CD8-positive, alpha-beta memory T cell (primary cell): Measurements from ENCODE around the gene PPP1R13B. TPM values are rescaled to one million over a fixed set of nuclear protein-coding genes. Genes with fewer than 3 reads are reported as not detected.
"Not testable (repeated sequence)": the region's sequence is repeated elsewhere in the genome, so short reads cannot be mapped to it uniquely, and the experiment has no call there.

ENCODE experiments used
- CTCF ChIA-PET: fragments of 350-600 bp; sonication (Branson Sonifier 250); formaldehyde crosslinking; loops from one replicate; lab custom pipeline; 2021; ENCODE audit warnings: antibody characterized with exemption; lab: Charles Lee
- POLR2A ChIA-PET: fragments of 350-600 bp; sonication (Branson Sonifier 250); formaldehyde crosslinking; loops from one replicate; lab custom pipeline; 2021; ENCODE audit warnings: antibody characterized with exemption; lab: Charles Lee
- DNase-seq, 5 donors: peaks; one replicate each; pipeline versions ENCODE4 v3.0.0 to v3.0.0-alpha.2; 2020 to 2022; ENCODE audit warnings: mixed read lengths in 1 of 5
- H3K27ac ChIP-seq: one replicate; pipeline ENCODE4 v1.7.0; 2013; ENCODE audit warnings: low read depth, mild to moderate bottlenecking, low read length, moderate library complexity
- H3K27me3 ChIP-seq: 2 replicates; pipeline ENCODE4 v1.7.0; 2013; ENCODE audit warnings: low read length, mild to moderate bottlenecking; ENCODE audit not compliant: insufficient read depth, poor library complexity, severe bottlenecking
- H3K36me3 ChIP-seq: 2 replicates; pipeline ENCODE4 v1.7.0; 2013; ENCODE audit warnings: mild to moderate bottlenecking, low read length, moderate library complexity; ENCODE audit not compliant: insufficient read depth
- H3K4me1 ChIP-seq: 2 replicates; pipeline ENCODE4 v1.7.0; 2013; ENCODE audit warnings: mild to moderate bottlenecking, low read length, moderate library complexity; ENCODE audit not compliant: insufficient read depth
- H3K4me3 ChIP-seq: 2 replicates; pipeline ENCODE4 v1.7.0; 2013; ENCODE audit warnings: mild to moderate bottlenecking, low read length
- H3K9me3 ChIP-seq: 2 replicates; pipeline ENCODE4 v1.7.0; 2013; ENCODE audit warnings: mild to moderate bottlenecking, low read length
- H3K27ac Mint-ChIP-seq, 8 donors: one replicate each; pipeline ENCODE4 v1.8.0; 2020 to 2021; ENCODE audit warnings: mixed read lengths in 8 of 8, mild to moderate bottlenecking in 6 of 8, inconsistent platforms in 3 of 8, moderate library complexity in 3 of 8
- H3K27me3 Mint-ChIP-seq, 2 donors: one replicate each; pipeline ENCODE4 v1.8.0; 2020 to 2021; ENCODE audit warnings: mixed read lengths in 2 of 2, mild to moderate bottlenecking in 1 of 2, moderate library complexity in 1 of 2
- H3K36me3 Mint-ChIP-seq, 3 donors: one replicate each; pipeline ENCODE4 v1.8.0; 2020 to 2021; ENCODE audit warnings: mixed read lengths in 3 of 3, inconsistent platforms in 1 of 3, mild to moderate bottlenecking in 1 of 3
- H3K4me1 Mint-ChIP-seq, 3 donors: one replicate each; pipeline ENCODE4 v1.8.0; 2020 to 2021; ENCODE audit warnings: mixed read lengths in 3 of 3, inconsistent platforms in 1 of 3, mild to moderate bottlenecking in 1 of 3
- H3K4me3 Mint-ChIP-seq, 7 donors: one replicate each; pipeline ENCODE4 v1.8.0; 2020 to 2021; ENCODE audit warnings: mixed read lengths in 7 of 7, mild to moderate bottlenecking in 6 of 7, moderate library complexity in 4 of 7, inconsistent platforms in 2 of 7
- H3K9me3 Mint-ChIP-seq, 5 donors: one replicate each; pipeline ENCODE4 v1.8.0; 2020 to 2022; ENCODE audit warnings: mixed read lengths in 5 of 5, mild to moderate bottlenecking in 3 of 5, moderate library complexity in 2 of 5, inconsistent platforms in 1 of 5
- polyA plus RNA-seq: library from polyadenylated mRNA; unstranded; fragments of 300-500 nt; fragmentation: Illumina TruSeq; gene quantifications from one replicate; pipeline ENCODE4 v1.2.3, GENCODE V29; 2021
- total RNA-seq, 2 experiments: library from RNA; stranded (reverse); gene quantifications; one replicate each; pipeline ENCODE4 v1.2.3, GENCODE V29; 2021

PPP1R13B gene
- total and polyA plus RNA-seq, 3 experiments from 2014 or later: 10.4 to 14.4 (median 14.0) TPM

GRCh38 chr14:103808403-103809001 lies 38.9 kb downstream of the PPP1R13B start:
- Mint-ChIP-seq H3K36me3 (no peaks in the 10 kb centered on the region), H3K9me3 (no peaks in the 10 kb centered on the region), H3K4me3 (no peak overlapping the region), H3K27ac (peak overlapping the region in 1 of 8 donors; percentile 57), H3K4me1 (peaks cover 9 to 12% (median 11%) of the 10 kb centered on the region in 3 donors), H3K27me3 (no peaks in the 10 kb centered on the region)
- H3K4me1 ChIP-seq: no peaks in the 10 kb centered on the region
- H3K27ac ChIP-seq: no peak overlapping the region
- no peaks in the 10 kb centered on the region for H3K9me3 ChIP-seq
- H3K36me3 ChIP-seq: no peaks in the 10 kb centered on the region
- no peak overlapping the region for H3K4me3 ChIP-seq
- ChIA-PET POLR2A (interaction anchor here (0.9 kb wide), 1 partner anchor 101 kb away, joined by 3 read pairs; no protein-coding TSS in a partner anchor), CTCF (interaction anchor here (1.0 to 5.0 kb wide), 18 partner anchors 9 to 269 kb away, joined by 3 to 56 read pairs (median 4); no protein-coding TSS in a partner anchor)
- peak; percentile 37 to 76 (median 52) for DNase-seq
- H3K27me3 ChIP-seq: no peaks in the 10 kb centered on the region

- H3K27ac Mint-ChIP-seq: peak overlapping the region in 2 of 8 donors; percentile 32 to 43
- POLR2A ChIA-PET: interaction anchor here (0.5 kb wide), 1 partner anchor 111 kb away, joined by 8 read pairs; no protein-coding TSS in a partner anchor
Measured at GRCh38 chr14:103806805-103807204, 40.6 kb downstream of the PPP1R13B start.

GRCh38 chr14:103805708-103806107 lies 41.7 kb downstream of the PPP1R13B start:
- Mint-ChIP-seq H3K4me1 (peaks cover 12 to 17% (median 12%) of the 10 kb centered on the region in 3 donors), H3K27me3 (no peaks in the 10 kb centered on the region), H3K27ac (no peak overlapping the region), H3K36me3 (no peaks in the 10 kb centered on the region), H3K9me3 (no peaks in the 10 kb centered on the region), H3K4me3 (no peak overlapping the region)
- POLR2A ChIA-PET: interaction anchor here (0.5 to 0.6 kb wide), 2 partner anchors 53 to 111 kb away, joined by 3 to 4 read pairs; no protein-coding TSS in a partner anchor
- Histone ChIP-seq H3K4me3 (no peak overlapping the region), H3K27ac (no peak overlapping the region), H3K9me3 (no peaks in the 10 kb centered on the region), H3K27me3 (no peaks in the 10 kb centered on the region), H3K4me1 (no peaks in the 10 kb centered on the region), H3K36me3 (no peaks in the 10 kb centered on the region)
- CTCF ChIA-PET: interaction anchor here (0.7 to 3.0 kb wide), 6 partner anchors 10 to 272 kb away, joined by 4 to 11 read pairs (median 8); a partner anchor contains a TSS
- DNase-seq: no peak

More at GRCh38 chr14:103806805-103807204, 40.6 kb downstream of the PPP1R13B start:
- Histone ChIP-seq H3K9me3 (no peaks in the 10 kb centered on the region), H3K36me3 (no peaks in the 10 kb centered on the region), H3K27ac (no peak overlapping the region), H3K4me3 (no peak overlapping the region), H3K27me3 (no peaks in the 10 kb centered on the region), H3K4me1 (no peaks in the 10 kb centered on the region)
- Mint-ChIP-seq H3K4me1 (peaks cover 9 to 12% (median 11%) of the 10 kb centered on the region in 3 donors), H3K36me3 (no peaks in the 10 kb centered on the region), H3K9me3 (no peaks in the 10 kb centered on the region), H3K4me3 (no peak overlapping the region), H3K27me3 (no peaks in the 10 kb centered on the region)
- no peak for DNase-seq
- CTCF ChIA-PET: interaction anchor here (0.9 to 3.0 kb wide), 4 partner anchors 9 to 193 kb away, joined by 3 to 11 read pairs (median 6); no protein-coding TSS in a partner anchor

GRCh38 chr14:103803661-103804060 lies 43.7 kb downstream of the PPP1R13B start:
- H3K27me3 ChIP-seq: no peaks in the 10 kb centered on the region
- H3K9me3 ChIP-seq: no peaks in the 10 kb centered on the region
- no peaks in the 10 kb centered on the region for H3K4me1 ChIP-seq
- no peaks in the 10 kb centered on the region for H3K27me3 Mint-ChIP-seq
- H3K4me3 ChIP-seq: no peak overlapping the region
- H3K9me3 Mint-ChIP-seq: no peaks in the 10 kb centered on the region
- H3K4me1 Mint-ChIP-seq: peaks cover 12 to 19% (median 12%) of the 10 kb centered on the region in 3 donors
- peak overlapping the region in 1 of 8 donors; percentile 20 for H3K27ac Mint-ChIP-seq
- no peaks in the 10 kb centered on the region for H3K36me3 Mint-ChIP-seq
- ChIA-PET CTCF (interaction anchor here (1.4 to 1.9 kb wide), 2 partner anchors 97 to 106 kb away, joined by 8 to 9 read pairs; no protein-coding TSS in a partner anchor), POLR2A (no interaction called here)
- no peak for DNase-seq
- no peaks in the 10 kb centered on the region for H3K36me3 ChIP-seq
- H3K4me3 Mint-ChIP-seq: no peak overlapping the region
- H3K27ac ChIP-seq: no peak overlapping the region

GRCh38 chr14:103802356-103802755 lies 45.0 kb downstream of the PPP1R13B start:
- H3K4me3 Mint-ChIP-seq: no peak overlapping the region
- peaks cover 9 to 19% (median 12%) of the 10 kb centered on the region in 3 donors for H3K4me1 Mint-ChIP-seq
- DNase-seq: no peak
- no peaks in the 10 kb centered on the region for H3K27me3 Mint-ChIP-seq
- no peaks in the 10 kb centered on the region for H3K36me3 ChIP-seq
- no peaks in the 10 kb centered on the region for H3K4me1 ChIP-seq
- no peaks in the 10 kb centered on the region for H3K27me3 ChIP-seq
- H3K36me3 Mint-ChIP-seq: no peaks in the 10 kb centered on the region
- H3K27ac ChIP-seq: no peak overlapping the region
- no peak overlapping the region for H3K27ac Mint-ChIP-seq
- ChIA-PET CTCF (no interaction called here), POLR2A (no interaction called here)
- H3K9me3 Mint-ChIP-seq: no peaks in the 10 kb centered on the region
- H3K4me3 ChIP-seq: no peak overlapping the region
- H3K9me3 ChIP-seq: no peaks in the 10 kb centered on the region

GRCh38 chr14:103801459-103801858 lies 45.9 kb downstream of the PPP1R13B start:
- ChIA-PET POLR2A (no interaction called here), CTCF (no interaction called here)
- H3K27me3 ChIP-seq: no peaks in the 10 kb centered on the region
- no peak for DNase-seq
- H3K27ac ChIP-seq: no peak overlapping the region
- Mint-ChIP-seq H3K27me3 (no peaks in the 10 kb centered on the region), H3K9me3 (no peaks in the 10 kb centered on the region), H3K4me1 (peaks cover 5 to 13% (median 9%) of the 10 kb centered on the region in 3 donors), H3K27ac (no peak overlapping the region), H3K36me3 (peaks cover 0 to 4% (median 1%) of the 10 kb centered on the region in 3 donors), H3K4me3 (no peak overlapping the region)
- no peaks in the 10 kb centered on the region for H3K4me1 ChIP-seq
- H3K9me3 ChIP-seq: no peaks in the 10 kb centered on the region
- no peak overlapping the region for H3K4me3 ChIP-seq
- no peaks in the 10 kb centered on the region for H3K36me3 ChIP-seq

GRCh38 chr14:103793192-103793591 lies 54.2 kb downstream of the PPP1R13B start:
- H3K36me3 ChIP-seq, POLR2A ChIA-PET, H3K27ac Mint-ChIP-seq, DNase-seq, H3K4me3 Mint-ChIP-seq, H3K27me3 ChIP-seq, H3K27ac ChIP-seq, H3K27me3 Mint-ChIP-seq, H3K4me1 ChIP-seq, H3K9me3 Mint-ChIP-seq, H3K9me3 ChIP-seq, H3K4me1 Mint-ChIP-seq, H3K4me3 ChIP-seq, CTCF ChIA-PET: not testable (repeated sequence)
- peaks cover 5 to 52% (median 6%) of the 10 kb centered on the region in 3 donors for H3K36me3 Mint-ChIP-seq

- no peak for DNase-seq
- ChIA-PET CTCF (no interaction called here), POLR2A (no interaction called here)
- Histone ChIP-seq H3K27me3 (no peaks in the 10 kb centered on the region), H3K36me3 (no peaks in the 10 kb centered on the region), H3K4me3 (no peak overlapping the region), H3K27ac (no peak overlapping the region), H3K4me1 (no peaks in the 10 kb centered on the region), H3K9me3 (no peaks in the 10 kb centered on the region)
- Mint-ChIP-seq H3K27ac (no peak overlapping the region), H3K36me3 (peaks cover 0 to 36% (median 6%) of the 10 kb centered on the region in 3 donors), H3K27me3 (no peaks in the 10 kb centered on the region), H3K4me3 (no peak overlapping the region), H3K4me1 (no peaks in the 10 kb centered on the region), H3K9me3 (no peaks in the 10 kb centered on the region)
Measured at GRCh38 chr14:103788086-103788485, 59.3 kb downstream of the PPP1R13B start.
